HepG2 (cell line): ENCODE measurements around the gene MYL4.

Source experiments
- JUNB ChIP-seq: sonication (generic); formaldehyde crosslinking; IDR thresholded peaks from 2 replicates; pipeline ENCODE4 v1.8.0; 2022; ENCODE audit warnings: missing genetic modification reagents, mild to moderate bottlenecking, borderline replicate concordance
- NFE2L1 ChIP-seq: sonication (generic); formaldehyde crosslinking; IDR thresholded peaks from 2 replicates; pipeline ENCODE4 v1.4.0; 2020; ENCODE audit warnings: missing genetic modification reagents, mild to moderate bottlenecking, borderline replicate concordance
- POLR2A ChIP-seq, 2 experiments: IDR thresholded peaks; 2 replicates each; pipeline ENCODE4 v1.6.1; 2011; ENCODE audit warnings: low read depth in 2 of 2, low read length in 2 of 2, mild to moderate bottlenecking in 1 of 2, moderate library complexity in 1 of 2; ENCODE audit not compliant: insufficient read depth in 1 of 2
- ZNF367 ChIP-seq: sonication (generic); formaldehyde crosslinking; IDR thresholded peaks from 2 replicates; pipeline ENCODE4 v1.4.0; 2020; ENCODE audit warnings: missing genetic modification reagents, borderline replicate concordance
- TF ChIP-seq, protein P1 (sequence below): sonication (generic); formaldehyde crosslinking; IDR thresholded peaks from 2 replicates; pipeline ENCODE4 v1.8.1; 2023; ENCODE audit warnings: mild to moderate bottlenecking, inconsistent platforms, moderate library complexity, missing genetic modification reagents, borderline replicate concordance
- TF ChIP-seq, protein P2 (sequence below): sonication (generic); formaldehyde crosslinking; IDR thresholded peaks from 2 replicates; pipeline ENCODE4 v1.5.0; 2020; ENCODE audit warnings: mild to moderate bottlenecking, missing genetic modification reagents, moderate library complexity
- TF ChIP-seq, protein P3 (sequence below): sonication (generic); formaldehyde crosslinking; IDR thresholded peaks from 2 replicates; pipeline ENCODE4 v1.4.0; 2020; ENCODE audit warnings: missing genetic modification reagents
- TF ChIP-seq, protein P4 (sequence below), 2 experiments: IDR thresholded peaks; 2 replicates each; pipeline ENCODE4 v1.6.1; 2011 to 2012; ENCODE audit warnings: low read length in 2 of 2, borderline replicate concordance in 1 of 2, low read depth in 1 of 2, mild to moderate bottlenecking in 1 of 2, moderate library complexity in 1 of 2

DNA sequence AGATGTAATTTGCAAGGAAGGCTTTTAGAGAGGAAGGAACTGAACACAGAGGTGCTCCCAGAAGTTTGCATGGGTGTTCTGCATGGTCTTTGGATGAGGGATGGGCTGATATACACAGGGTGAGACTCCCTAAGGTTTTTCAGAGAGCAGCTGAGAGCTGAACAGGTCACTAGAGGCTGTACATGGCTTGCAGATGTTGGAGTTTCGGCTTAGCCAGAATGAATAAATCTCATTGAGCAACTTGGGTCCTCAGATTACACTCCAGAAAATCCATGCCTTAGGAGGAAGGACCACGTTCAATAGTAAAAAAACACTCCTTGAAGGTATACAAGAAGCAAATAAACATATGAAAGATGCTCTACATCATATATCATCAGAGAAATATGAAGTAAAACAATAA lies 37.0 kb downstream of the MYL4 start:
- TF ChIP-seq, protein P1, sequence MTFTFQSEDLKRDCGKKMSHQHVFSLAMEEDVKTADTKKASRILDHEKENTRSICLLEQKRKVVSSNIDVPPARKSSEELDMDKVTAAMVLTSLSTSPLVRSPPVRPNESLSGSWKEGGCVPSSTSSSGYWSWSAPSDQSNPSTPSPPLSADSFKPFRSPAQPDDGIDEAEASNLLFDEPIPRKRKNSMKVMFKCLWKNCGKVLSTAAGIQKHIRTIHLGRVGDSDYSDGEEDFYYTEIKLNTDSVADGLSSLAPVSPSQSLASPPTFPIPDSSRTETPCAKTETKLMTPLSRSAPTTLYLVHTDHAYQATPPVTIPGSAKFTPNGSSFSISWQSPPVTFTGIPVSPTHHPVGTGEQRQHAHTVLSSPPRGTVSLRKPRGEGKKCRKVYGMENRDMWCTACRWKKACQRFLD (CRISPR knock-in tag): no peak
- TF ChIP-seq, protein P2, sequence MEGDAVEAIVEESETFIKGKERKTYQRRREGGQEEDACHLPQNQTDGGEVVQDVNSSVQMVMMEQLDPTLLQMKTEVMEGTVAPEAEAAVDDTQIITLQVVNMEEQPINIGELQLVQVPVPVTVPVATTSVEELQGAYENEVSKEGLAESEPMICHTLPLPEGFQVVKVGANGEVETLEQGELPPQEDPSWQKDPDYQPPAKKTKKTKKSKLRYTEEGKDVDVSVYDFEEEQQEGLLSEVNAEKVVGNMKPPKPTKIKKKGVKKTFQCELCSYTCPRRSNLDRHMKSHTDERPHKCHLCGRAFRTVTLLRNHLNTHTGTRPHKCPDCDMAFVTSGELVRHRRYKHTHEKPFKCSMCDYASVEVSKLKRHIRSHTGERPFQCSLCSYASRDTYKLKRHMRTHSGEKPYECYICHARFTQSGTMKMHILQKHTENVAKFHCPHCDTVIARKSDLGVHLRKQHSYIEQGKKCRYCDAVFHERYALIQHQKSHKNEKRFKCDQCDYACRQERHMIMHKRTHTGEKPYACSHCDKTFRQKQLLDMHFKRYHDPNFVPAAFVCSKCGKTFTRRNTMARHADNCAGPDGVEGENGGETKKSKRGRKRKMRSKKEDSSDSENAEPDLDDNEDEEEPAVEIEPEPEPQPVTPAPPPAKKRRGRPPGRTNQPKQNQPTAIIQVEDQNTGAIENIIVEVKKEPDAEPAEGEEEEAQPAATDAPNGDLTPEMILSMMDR: no peak
- no peak for TF ChIP-seq JUNB (CRISPR knock-in tag)
- TF ChIP-seq ZNF367 (CRISPR knock-in tag): no peak
- TF ChIP-seq NFE2L1 (CRISPR knock-in tag): no peak
- TF ChIP-seq POLR2A (IDR thresholded peaks at IDR 0.05; ENCODE audit: insufficient read depth in 1 of 2, low read depth in 2 of 2, low read length in 2 of 2): no peak
- TF ChIP-seq, protein P3, sequence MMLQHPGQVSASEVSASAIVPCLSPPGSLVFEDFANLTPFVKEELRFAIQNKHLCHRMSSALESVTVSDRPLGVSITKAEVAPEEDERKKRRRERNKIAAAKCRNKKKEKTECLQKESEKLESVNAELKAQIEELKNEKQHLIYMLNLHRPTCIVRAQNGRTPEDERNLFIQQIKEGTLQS (CRISPR knock-in tag): no peak
- TF ChIP-seq, protein P4, sequence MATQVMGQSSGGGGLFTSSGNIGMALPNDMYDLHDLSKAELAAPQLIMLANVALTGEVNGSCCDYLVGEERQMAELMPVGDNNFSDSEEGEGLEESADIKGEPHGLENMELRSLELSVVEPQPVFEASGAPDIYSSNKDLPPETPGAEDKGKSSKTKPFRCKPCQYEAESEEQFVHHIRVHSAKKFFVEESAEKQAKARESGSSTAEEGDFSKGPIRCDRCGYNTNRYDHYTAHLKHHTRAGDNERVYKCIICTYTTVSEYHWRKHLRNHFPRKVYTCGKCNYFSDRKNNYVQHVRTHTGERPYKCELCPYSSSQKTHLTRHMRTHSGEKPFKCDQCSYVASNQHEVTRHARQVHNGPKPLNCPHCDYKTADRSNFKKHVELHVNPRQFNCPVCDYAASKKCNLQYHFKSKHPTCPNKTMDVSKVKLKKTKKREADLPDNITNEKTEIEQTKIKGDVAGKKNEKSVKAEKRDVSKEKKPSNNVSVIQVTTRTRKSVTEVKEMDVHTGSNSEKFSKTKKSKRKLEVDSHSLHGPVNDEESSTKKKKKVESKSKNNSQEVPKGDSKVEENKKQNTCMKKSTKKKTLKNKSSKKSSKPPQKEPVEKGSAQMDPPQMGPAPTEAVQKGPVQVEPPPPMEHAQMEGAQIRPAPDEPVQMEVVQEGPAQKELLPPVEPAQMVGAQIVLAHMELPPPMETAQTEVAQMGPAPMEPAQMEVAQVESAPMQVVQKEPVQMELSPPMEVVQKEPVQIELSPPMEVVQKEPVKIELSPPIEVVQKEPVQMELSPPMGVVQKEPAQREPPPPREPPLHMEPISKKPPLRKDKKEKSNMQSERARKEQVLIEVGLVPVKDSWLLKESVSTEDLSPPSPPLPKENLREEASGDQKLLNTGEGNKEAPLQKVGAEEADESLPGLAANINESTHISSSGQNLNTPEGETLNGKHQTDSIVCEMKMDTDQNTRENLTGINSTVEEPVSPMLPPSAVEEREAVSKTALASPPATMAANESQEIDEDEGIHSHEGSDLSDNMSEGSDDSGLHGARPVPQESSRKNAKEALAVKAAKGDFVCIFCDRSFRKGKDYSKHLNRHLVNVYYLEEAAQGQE (IDR thresholded peaks at IDR 0.05; ENCODE audit: borderline replicate concordance in 1 of 2, low read depth in 1 of 2, low read length in 2 of 2): no peak
